Measurements from ENCODE around the gene RNF169. TPM values are rescaled to one million over a fixed set of nuclear protein-coding genes. Genes with fewer than 3 reads are reported as not detected.

Gene RNF169
- total RNA-seq, 1 experiment from 2014 or later, result 13.0 TPM

DNA sequence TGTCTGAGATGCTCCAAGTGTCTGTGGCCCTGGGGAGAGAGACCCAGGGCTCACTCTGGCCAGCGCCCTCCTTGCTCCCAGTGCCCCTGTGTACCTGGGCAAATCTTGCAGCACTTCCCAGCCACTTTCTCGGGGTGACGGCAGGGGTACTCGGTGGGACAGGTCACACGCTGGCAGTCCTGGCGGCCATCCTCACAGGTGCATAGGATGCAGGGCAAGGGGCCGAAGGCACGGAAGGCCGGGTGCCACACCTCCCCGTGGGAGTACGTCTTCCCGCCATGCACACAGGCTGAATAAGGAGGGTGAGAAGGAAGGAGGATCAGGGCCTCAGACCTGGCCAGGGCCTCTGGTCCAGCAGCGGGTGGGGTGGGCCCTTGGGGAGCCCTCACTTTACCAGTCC, 45.4 kb upstream of the RNF169 start:
- Histone ChIP-seq H2AK5ac (ENCODE audit: insufficient read length, low read length) (no peak overlapping the region), H4K20me1 (ENCODE audit: control insufficient read depth, insufficient read depth, insufficient read length) (no peaks in the 10 kb centered on the region), H4K5ac (ENCODE audit: insufficient read length, low read depth, low read length) (no peak overlapping the region), H4K91ac (ENCODE audit: insufficient read length, low read depth, low read length) (no peak overlapping the region), H3K4ac (ENCODE audit: low read depth, low read length) (no peak overlapping the region), H3K23ac (ENCODE audit: insufficient read length, low read depth, low read length) (no peak overlapping the region), H2BK12ac (ENCODE audit: insufficient read length, low read depth, low read length) (no peak overlapping the region), H3K23me2 (ENCODE audit: insufficient read length, low read depth, low read length, poor library complexity, severe bottlenecking) (no peaks in the 10 kb centered on the region), H2BK120ac (ENCODE audit: low read depth, low read length, poor library complexity, severe bottlenecking) (no peak overlapping the region), H3K4me1 (ENCODE audit: insufficient read depth, low read length) (no peaks in the 10 kb centered on the region), H2BK15ac (ENCODE audit: low read depth, low read length) (no peak overlapping the region), H3K9ac (ENCODE audit: extremely low read depth, insufficient read length, low read length) (no peak overlapping the region), H3K56ac (ENCODE audit: insufficient read length, low read depth, low read length) (no peak overlapping the region), H2AFZ (ENCODE audit: low read length) (no peak overlapping the region), H3K14ac (ENCODE audit: insufficient read depth, low read length) (no peak overlapping the region), H3K79me1 (ENCODE audit: insufficient read depth, low read depth, low read length, poor library complexity, severe bottlenecking) (no peaks in the 10 kb centered on the region), H2BK20ac (ENCODE audit: low read depth, low read length, poor library complexity, severe bottlenecking) (no peak overlapping the region), H3K9me3 (ENCODE audit: control insufficient read depth, low read depth, low read length) (no peaks in the 10 kb centered on the region), H3K27me3 (ENCODE audit: insufficient read depth, low read length) (no peaks in the 10 kb centered on the region), H3K79me2 (ENCODE audit: insufficient read depth, low read length) (no peaks in the 10 kb centered on the region), H3K27ac (ENCODE audit: insufficient read length, low read depth, low read length) (no peak overlapping the region), H2BK5ac (ENCODE audit: insufficient read length, low read length) (no peak overlapping the region), H4K8ac (replicated peaks; ENCODE audit: insufficient read length, low read depth, low read length) (no peak overlapping the region), H3K4me2 (ENCODE audit: insufficient read depth, insufficient read length, low read length) (no peak overlapping the region), H3T11ph (ENCODE audit: low read length) (no peak overlapping the region), H3K18ac (ENCODE audit: insufficient read length, low read depth, low read length) (no peak overlapping the region)
- no CpG with 5 or more reads among the region's 13 CpGs for WGBS (ENCODE audit: extremely low coverage, insufficient read length, low lambda C conversion rate)
- H3K9me3 Mint-ChIP-seq, result no peaks in the 10 kb centered on the region
- peaks cover 2% of the 10 kb centered on the region; the same call in 1 of the 2 replicates for H3K27me3 Mint-ChIP-seq (ENCODE audit: low read depth)
- no peak overlapping the region for H3K4me3 Mint-ChIP-seq
- H3K4me1 Mint-ChIP-seq, result peaks cover 2 to 4% of the 10 kb centered on the region in 2 experiments; a peak in 1 of 4 replicates
- no peaks in the 10 kb centered on the region; a peak in 1 of 7 replicates for H3K36me3 Mint-ChIP-seq (ENCODE audit: insufficient read depth in 1 of 3, low read depth in 3 of 3)
- DNase-seq, result no peak
- TF ChIP-seq, protein P1, sequence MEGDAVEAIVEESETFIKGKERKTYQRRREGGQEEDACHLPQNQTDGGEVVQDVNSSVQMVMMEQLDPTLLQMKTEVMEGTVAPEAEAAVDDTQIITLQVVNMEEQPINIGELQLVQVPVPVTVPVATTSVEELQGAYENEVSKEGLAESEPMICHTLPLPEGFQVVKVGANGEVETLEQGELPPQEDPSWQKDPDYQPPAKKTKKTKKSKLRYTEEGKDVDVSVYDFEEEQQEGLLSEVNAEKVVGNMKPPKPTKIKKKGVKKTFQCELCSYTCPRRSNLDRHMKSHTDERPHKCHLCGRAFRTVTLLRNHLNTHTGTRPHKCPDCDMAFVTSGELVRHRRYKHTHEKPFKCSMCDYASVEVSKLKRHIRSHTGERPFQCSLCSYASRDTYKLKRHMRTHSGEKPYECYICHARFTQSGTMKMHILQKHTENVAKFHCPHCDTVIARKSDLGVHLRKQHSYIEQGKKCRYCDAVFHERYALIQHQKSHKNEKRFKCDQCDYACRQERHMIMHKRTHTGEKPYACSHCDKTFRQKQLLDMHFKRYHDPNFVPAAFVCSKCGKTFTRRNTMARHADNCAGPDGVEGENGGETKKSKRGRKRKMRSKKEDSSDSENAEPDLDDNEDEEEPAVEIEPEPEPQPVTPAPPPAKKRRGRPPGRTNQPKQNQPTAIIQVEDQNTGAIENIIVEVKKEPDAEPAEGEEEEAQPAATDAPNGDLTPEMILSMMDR (conservative IDR thresholded peaks at IDR 0.05), result no peak
- no peak overlapping the region for H3K27ac Mint-ChIP-seq

All from H9 (cell line).